Stimulated activated CD4-positive, alpha-beta T cell treated with anti-CD3 and anti-CD28 coated beads, Interleukin-12 subunit alpha, Interleukin-12 subunit beta, amount 100 ng/mL, for 24 hours (primary cell): ENCODE results near the gene HUS1.

ENCODE experiments used
- DNase-seq, 2 experiments: peaks; one replicate each; pipeline ENCODE4 v3.0.0-alpha.2; 2020; ENCODE audit warnings: low read depth in 2 of 2

Gene HUS1

DNA sequence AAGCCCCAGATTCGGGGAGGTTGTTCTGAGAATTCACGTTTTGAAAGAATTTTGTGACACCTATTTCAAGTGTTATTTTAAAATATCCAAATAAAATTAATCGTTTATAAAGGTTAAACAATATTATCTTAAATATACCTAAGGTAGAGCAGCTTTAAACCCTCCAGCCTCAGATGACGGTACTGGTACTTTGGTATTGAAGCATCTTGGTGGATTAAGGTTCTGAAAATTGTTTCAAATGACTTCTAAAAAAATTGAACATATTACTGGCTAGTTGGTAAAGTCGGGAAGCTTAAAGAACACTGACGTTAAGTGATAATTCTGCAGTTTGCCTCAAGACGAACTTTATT is 392 bp upstream of the HUS1 start:
- DNase-seq = no peak

DNA sequence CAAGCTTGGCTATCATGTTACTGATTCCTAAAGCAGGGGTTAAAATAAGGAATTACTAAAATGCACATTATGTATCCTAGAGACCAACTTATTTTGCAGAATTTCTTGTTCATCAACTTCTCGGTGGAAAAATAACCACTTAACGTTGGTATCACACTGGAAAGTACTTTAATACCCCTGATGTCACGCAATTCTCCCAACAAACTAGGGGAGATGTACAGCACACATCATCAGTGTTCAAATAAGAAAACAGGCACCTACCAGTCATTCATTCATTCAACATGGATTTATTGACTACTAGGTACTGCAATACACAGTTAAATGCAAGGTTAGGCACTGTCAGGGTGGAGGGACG is 648 bp downstream of the HUS1 start:
- DNase-seq = no peak

DNA sequence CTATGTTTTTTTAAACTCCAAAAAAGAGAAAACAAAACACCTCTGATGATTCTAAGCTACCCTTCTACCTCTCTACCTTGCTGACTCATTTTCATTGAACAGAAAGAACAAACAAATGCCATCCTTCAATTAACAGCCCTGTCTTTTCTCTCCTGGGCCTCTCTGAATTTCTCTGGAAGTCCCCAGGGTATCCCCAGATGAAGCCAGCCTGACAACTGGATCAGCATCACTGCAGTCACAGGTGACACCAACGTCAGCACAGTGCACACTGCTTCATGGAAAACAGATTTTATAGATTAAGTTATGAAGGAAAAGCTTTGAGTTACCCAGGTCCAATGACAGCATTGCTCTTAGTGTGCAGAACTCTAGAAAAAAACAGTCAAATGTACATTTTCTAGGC is 5.7 kb downstream of the HUS1 start:
- DNase-seq = no peak

- DNase-seq = no peak
These were observed 8.7 kb downstream of the HUS1 start for GRCh38 chr7:47970761-47971160.

DNA sequence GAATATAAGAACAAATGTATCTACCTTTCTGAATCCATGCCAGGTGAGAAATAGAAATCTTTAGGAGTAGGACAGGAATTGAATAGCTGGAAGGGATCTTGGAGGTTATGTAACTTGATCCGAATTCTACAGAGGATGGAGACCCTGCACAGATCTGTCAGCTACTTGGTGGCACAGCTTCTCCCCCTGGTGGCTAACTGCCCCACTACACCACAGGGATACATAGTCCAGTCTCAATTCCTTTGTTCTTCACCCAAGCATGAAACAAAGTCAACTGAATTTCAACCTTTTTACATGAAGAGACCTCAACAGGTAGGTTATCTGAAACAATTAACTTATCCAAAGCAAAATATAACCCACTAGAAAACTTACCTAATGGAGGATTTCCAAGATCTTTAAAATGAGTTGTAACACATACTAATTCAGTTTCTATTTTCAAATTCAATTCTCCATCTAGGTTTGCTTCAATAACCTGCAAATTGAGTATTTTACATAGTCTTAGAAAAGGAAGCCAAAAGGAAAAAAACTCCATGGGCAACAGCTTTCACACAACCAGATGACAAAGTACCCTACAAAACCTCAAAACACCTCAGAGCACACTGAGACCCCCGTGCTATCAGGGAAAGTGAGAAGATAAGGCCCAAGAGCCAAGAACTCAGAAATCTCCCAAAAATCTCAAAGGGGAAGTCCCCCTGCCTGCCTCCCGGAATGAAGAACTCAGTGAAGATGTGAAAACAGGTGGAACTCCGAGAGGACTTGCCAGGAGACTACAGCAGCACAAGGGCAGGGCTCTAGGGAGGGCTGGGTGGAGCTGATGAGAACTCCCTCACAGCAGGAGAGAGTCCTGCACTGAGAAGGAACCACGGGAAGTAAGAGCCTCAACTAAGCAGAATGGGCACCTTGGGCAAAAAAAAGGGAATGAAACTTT is 10.3 kb downstream of the HUS1 start:
- peak in 1 of 2 experiments; percentile 45 for DNase-seq

- DNase-seq = no peak
These were observed 11.7 kb downstream of the HUS1 start for GRCh38 chr7:47967708-47968107.

DNA sequence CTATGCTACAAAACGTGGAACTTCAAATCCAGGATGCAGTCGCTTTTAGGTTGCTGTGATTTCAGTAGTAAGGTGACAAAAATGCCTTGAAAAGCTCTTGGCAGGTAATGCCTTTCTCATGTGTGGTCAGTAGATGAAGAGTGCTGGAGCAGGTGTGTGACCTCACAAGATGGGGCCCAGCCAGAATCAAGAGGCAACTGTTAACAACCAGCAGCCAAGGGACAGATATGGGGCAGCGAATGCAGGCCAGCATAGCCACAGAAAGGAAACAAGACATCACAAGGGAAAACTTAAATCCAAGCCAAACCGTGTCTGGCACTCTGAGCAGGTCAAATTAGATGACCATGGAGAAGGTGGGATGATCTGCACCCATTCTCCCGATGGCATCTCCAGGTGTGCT is 12.3 kb downstream of the HUS1 start:
- no peak for DNase-seq

GRCh38 chr7:47965456-47965855 is 14.0 kb downstream of the HUS1 start:
- no peak for DNase-seq

- DNase-seq = no peak
These were observed 17.2 kb downstream of the HUS1 start for GRCh38 chr7:47962262-47962661.

GRCh38 chr7:47957156-47957555 is 22.3 kb downstream of the HUS1 start:
- DNase-seq = no peak

- no peak for DNase-seq
These were observed 23.2 kb downstream of the HUS1 start for GRCh38 chr7:47956220-47956619.

DNA sequence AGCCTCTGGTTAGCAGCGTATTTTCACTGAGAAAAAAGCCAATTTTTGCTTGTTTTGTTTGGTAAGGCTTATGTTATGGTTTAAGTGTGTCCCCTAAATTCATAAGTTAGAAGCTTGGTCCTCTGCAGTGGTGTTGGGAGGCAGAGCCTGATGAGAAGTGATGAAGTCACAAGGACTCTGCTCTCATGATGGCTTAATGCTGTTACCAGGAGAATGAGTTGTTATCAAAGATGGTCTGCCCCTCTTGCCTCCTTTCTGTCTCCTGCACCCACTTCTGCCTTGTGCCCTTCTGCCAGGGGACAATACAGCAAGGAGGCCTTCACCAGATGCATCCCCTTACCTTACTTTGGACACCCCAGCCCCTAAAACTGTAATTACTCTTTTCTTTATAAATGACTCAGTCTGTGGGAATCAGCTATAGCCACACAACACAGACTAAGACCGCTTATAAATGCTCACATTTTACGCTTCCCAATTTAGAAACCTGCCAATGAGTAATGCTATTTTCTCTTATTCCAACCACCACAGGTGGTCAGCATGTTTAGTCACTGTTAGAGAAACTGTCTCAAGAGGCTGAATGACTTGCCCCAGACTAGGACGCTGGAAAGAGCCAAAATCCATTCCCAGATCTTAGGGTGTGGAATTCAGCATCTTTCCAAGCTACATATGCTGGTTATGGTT is 25.0 kb downstream of the HUS1 start:
- no peak for DNase-seq

DNA sequence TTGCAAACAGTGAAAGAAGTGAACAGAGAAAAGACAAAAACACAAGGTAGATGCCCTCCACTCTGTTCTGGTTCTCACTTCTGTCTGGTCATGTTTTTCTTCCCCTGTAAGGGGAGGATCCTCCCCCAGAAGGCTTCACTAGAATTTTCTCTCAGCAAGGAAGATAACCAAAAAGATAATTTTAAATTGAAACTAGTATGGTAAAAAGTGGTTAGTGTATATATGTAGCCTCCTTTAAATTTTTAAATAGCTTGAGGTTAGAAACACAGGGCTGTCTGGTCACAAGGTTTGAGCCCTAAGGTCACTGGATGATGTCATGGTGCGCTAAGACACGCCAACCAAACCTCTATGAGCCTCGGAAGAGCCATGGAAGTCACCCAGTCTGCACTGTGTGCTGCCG is 25.6 kb downstream of the HUS1 start:
- DNase-seq = no peak

- no peak for DNase-seq
These were observed 27.2 kb downstream of the HUS1 start for GRCh38 chr7:47952224-47952623.

DNA sequence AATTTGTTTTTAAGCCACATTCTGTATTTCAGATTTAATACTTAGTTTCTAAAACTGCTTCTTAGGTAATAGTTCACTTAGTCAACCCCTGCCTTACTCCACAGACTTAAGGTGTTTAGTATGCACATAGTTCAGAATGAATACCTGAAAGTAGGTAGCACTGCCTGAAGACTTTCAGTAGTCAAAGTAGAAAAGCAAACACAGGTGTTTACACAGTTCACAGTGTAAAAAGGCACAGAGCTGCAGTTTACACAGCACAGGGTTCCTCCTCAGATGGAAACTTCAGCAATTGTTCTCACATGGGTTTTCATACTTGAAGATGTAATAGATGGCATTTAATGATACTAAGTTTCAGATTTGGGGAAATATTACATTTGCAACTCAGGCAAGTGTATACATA is 28.0 kb downstream of the HUS1 start:
- no peak for DNase-seq

- no peak for DNase-seq
These were observed 28.7 kb downstream of the HUS1 start for GRCh38 chr7:47950714-47951113.

- no peak for DNase-seq
These were observed 29.7 kb downstream of the HUS1 start for GRCh38 chr7:47949703-47950102.

DNA sequence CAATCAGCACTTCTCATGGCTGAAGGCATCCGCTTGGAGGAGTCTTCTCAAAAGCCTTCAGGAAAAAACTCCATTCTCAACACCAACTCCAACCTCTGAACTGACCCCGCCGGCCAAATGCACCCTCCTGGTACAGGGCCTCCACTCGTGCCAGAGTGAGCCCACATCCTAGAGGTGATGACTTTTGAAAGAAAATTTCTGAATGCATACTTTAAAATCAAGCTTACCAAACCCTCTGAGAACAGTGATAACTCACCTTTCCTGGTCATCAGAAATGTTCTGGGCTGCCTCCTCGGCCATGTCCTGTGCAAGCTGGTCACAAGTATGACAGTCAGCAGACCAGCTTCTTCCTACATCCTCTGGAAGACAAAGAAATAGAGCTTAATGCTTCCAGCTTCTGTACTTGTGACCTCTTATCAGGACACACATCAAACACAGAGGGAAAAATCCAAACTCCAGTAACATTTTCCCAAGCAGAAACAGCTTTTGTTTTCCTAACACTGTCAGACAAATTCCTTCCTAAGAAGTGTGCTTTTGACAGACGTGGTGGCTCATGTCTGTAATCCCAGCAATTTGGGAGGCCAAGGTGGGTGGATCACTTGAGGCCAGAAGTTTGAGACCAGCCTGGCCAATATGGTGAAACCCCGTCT is 31.1 kb downstream of the HUS1 start, which contains the start of gene PKD1L1:
Gene PKD1L1 (minus strand): TSS at position 326 of the 650 bp plus-strand sequence. CDS start 26 bp downstream, at position 300.
- DNase-seq = no peak

DNA sequence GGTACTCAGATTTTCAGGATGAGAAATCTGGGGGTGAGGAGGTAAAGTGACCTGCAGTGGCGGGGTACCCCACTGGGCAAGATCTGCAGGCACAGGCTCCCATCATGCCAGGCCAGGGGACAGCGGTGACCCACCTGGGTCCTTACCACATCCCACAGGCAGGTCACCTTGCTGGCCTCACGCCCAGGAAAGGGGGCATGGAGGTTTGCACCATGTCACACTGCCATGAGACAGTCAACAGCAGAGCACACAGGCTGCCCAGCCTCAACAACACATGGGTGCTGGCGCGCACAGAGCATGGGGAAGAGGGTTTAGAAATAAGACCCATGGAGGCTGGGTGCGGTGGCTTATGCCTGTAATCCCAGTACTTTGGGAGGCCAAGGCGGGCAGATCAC is 32.1 kb downstream of the HUS1 start:
- DNase-seq = no peak

DNA sequence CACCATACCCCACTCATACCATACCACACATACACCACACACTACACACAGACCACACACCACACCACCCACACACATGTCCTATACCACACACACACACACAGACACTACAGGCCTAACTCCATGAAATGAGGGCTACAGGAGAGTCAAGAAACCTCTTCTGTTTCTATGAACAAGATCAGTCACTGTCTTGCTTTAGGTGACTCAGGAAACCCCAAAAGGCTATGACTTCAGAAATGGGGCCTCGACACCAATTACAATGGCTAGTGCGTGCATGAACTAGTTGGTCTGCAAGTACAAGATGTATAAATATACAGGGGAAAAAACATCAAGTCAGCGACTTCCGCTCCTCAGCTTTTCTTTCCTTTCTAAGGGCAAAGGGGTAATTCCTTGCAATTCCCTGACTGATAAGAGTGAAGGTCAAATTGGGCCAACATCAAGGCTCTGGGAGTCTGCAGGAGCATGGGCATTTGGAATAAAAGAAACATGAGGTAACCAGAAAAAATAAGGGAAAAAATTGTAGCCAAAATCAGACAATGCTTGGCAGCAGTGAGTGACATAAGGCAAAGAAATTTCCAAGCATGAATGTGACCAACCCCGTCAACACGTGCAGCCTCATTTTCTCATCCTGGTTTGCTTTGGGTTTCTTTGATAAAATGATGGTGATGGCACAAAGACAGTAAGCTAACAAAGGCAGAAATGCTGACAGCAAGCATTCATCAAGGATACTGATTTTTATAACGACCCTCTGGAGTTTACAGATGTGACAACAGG is 32.6 kb downstream of the HUS1 start:
- no peak for DNase-seq

DNA sequence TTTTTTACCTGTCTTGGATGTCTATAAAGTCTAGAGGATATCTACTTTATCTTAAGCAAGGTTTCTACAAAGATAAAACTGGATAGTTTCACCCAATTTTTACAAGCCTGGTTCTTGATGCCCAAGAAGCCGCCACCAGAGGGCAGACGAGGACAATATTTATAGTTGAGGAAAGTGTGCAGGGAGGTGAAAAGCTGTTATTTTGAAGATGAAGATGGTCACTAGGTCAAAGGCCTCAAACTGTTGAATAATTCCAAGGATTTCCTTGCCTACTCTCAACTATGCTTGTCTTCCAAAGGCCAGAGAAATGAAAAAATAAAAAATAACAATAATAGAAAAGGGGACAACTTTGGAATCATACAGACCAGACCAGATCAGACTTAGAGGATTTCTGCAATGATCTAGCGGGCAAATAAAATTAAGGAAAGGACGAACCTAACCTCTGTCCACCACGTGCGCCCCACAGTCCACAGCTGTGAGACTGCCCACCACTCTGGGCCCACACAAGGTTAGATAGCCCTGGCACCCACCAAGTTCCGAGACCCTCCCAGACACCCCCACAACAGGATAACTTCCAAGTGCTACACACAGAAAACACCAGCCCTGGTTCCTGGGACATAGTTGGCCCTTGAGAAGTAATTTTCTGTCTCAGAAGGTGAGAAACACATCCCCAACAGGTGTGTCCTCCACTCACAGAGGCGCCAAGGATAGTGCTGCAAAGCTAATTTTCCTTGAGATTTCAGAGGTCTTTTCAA is 34.0 kb downstream of the HUS1 start:
- DNase-seq = peak; percentile 35 to 69
